Hematopoietic multipotent progenitor cell treated with erythropoietin and hydrocortisone succinate and interleukin-3 and kit ligand, for 15 days (in vitro differentiated cells): ENCODE data around the gene GOLGA6L26.
A peak's percentile ranks its signal among the peaks of the same experiment; 100 is the strongest.
"Not testable (repeated sequence)": the region's sequence is repeated elsewhere in the genome, so short reads cannot be mapped to it uniquely, and the experiment has no call there.

ENCODE experiments used
- DNase-seq: peaks from one replicate; pipeline ENCODE4 v3.0.0-alpha.2; 2015; ENCODE audit warnings: low spot score

The GOLGA6L26 gene

GRCh38 chr15:23334096-23334495 is at the start of gene GOLGA6L26:
Gene GOLGA6L26 (minus strand): TSS chr15:23334196. CDS start chr15:23334135, 61 bp downstream.
- not testable (repeated sequence) for DNase-seq

- DNase-seq = not testable (repeated sequence)
These were observed 47.2 kb upstream of the GOLGA6L26 start for GRCh38 chr15:23381192-23381591.

- DNase-seq = not testable (repeated sequence)
These were observed 46.7 kb upstream of the GOLGA6L26 start for GRCh38 chr15:23380700-23381099.

GRCh38 chr15:23378946-23379345 is 45.0 kb upstream of the GOLGA6L26 start:
- DNase-seq = not testable (repeated sequence)

- DNase-seq = not testable (repeated sequence)
These were observed 40.2 kb upstream of the GOLGA6L26 start for GRCh38 chr15:23374226-23374625.

GRCh38 chr15:23372891-23373600 is 39.0 kb upstream of the GOLGA6L26 start:
- not testable (repeated sequence) for DNase-seq

- no peak for DNase-seq
These were observed 38.3 kb upstream of the GOLGA6L26 start for GRCh38 chr15:23372284-23372683.

- DNase-seq = not testable (repeated sequence)
These were observed 37.9 kb upstream of the GOLGA6L26 start for GRCh38 chr15:23371868-23372267.

GRCh38 chr15:23371134-23371533 is 37.1 kb upstream of the GOLGA6L26 start:
- DNase-seq = not testable (repeated sequence)

GRCh38 chr15:23370578-23370977 is 36.6 kb upstream of the GOLGA6L26 start:
- DNase-seq = no peak

GRCh38 chr15:23364261-23364660 is 30.3 kb upstream of the GOLGA6L26 start:
- DNase-seq = not testable (repeated sequence)

GRCh38 chr15:23362622-23363021 is 28.6 kb upstream of the GOLGA6L26 start:
- DNase-seq = not testable (repeated sequence)

GRCh38 chr15:23354448-23354847 is 20.5 kb upstream of the GOLGA6L26 start, which contains the start of gene GOLGA8S:
Gene GOLGA8S (plus strand): TSS chr15:23354748. CDS start chr15:23354810, 62 bp downstream.
- DNase-seq = not testable (repeated sequence)

GRCh38 chr15:23311233-23311632 is 22.8 kb downstream of the GOLGA6L26 start:
- not testable (repeated sequence) for DNase-seq

GRCh38 chr15:23305921-23306320 is 28.1 kb downstream of the GOLGA6L26 start:
- DNase-seq = not testable (repeated sequence)

- DNase-seq = not testable (repeated sequence)
These were observed 29.2 kb downstream of the GOLGA6L26 start for GRCh38 chr15:23304805-23305204.

- not testable (repeated sequence) for DNase-seq
These were observed 29.7 kb downstream of the GOLGA6L26 start for GRCh38 chr15:23304267-23304666.

- peak; percentile 23 for DNase-seq
These were observed 30.3 kb downstream of the GOLGA6L26 start for GRCh38 chr15:23303654-23304053.

GRCh38 chr15:23303246-23303645 is 30.8 kb downstream of the GOLGA6L26 start:
- DNase-seq = not testable (repeated sequence)
